Measurements from ENCODE around the gene SPNS1.

SPNS1 gene

GRCh38 chr16:29025218-29025617 is 50.6 kb downstream of the SPNS1 start:
- no peaks in the 10 kb centered on the region for H3K27me3 ChIP-seq (ENCODE audit: control insufficient read depth, insufficient read depth, low read length)
- H3K4me3 ChIP-seq (ENCODE audit: low read length) = no peak overlapping the region
- no peak overlapping the region for H3K27ac ChIP-seq (ENCODE audit: low read depth, low read length)
- no peaks in the 10 kb centered on the region for H3K4me1 ChIP-seq (ENCODE audit: control insufficient read depth, insufficient read depth, low read length)
- no peak overlapping the region for H3K9ac ChIP-seq (ENCODE audit: low read length)
- H3K36me3 ChIP-seq (ENCODE audit: control insufficient read depth, insufficient read depth, low read length) = no peaks in the 10 kb centered on the region

GRCh38 chr16:29025735-29026134 is 51.2 kb downstream of the SPNS1 start:
- H3K36me3 ChIP-seq (ENCODE audit: control insufficient read depth, insufficient read depth, low read length) = no peaks in the 10 kb centered on the region
- no peaks in the 10 kb centered on the region for H3K27me3 ChIP-seq (ENCODE audit: control insufficient read depth, insufficient read depth, low read length)
- H3K4me3 ChIP-seq (ENCODE audit: low read length) = no peak overlapping the region
- H3K9ac ChIP-seq (ENCODE audit: low read length) = no peak overlapping the region
- no peak overlapping the region for H3K27ac ChIP-seq (ENCODE audit: low read depth, low read length)
- no peaks in the 10 kb centered on the region for H3K4me1 ChIP-seq (ENCODE audit: control insufficient read depth, insufficient read depth, low read length)

GRCh38 chr16:29028457-29029167 is 54.0 kb downstream of the SPNS1 start:
- H3K4me3 ChIP-seq (ENCODE audit: low read length) = no peak overlapping the region
- no peaks in the 10 kb centered on the region for H3K27me3 ChIP-seq (ENCODE audit: control insufficient read depth, insufficient read depth, low read length)
- no peak overlapping the region for H3K9ac ChIP-seq (ENCODE audit: low read length)
- H3K36me3 ChIP-seq (ENCODE audit: control insufficient read depth, insufficient read depth, low read length) = no peaks in the 10 kb centered on the region
- no peak overlapping the region for H3K27ac ChIP-seq (ENCODE audit: low read depth, low read length)
- H3K4me1 ChIP-seq (ENCODE audit: control insufficient read depth, insufficient read depth, low read length) = no peaks in the 10 kb centered on the region

- Histone ChIP-seq H3K36me3 (ENCODE audit: control insufficient read depth, insufficient read depth, low read length) (no peaks in the 10 kb centered on the region), H3K27me3 (ENCODE audit: control insufficient read depth, insufficient read depth, low read length) (no peaks in the 10 kb centered on the region), H3K27ac (ENCODE audit: low read depth, low read length) (no peak overlapping the region), H3K4me3 (ENCODE audit: low read length) (no peak overlapping the region), H3K9ac (ENCODE audit: low read length) (no peak overlapping the region), H3K4me1 (ENCODE audit: control insufficient read depth, insufficient read depth, low read length) (no peaks in the 10 kb centered on the region)
These were observed 54.8 kb downstream of the SPNS1 start for GRCh38 chr16:29029168-29029994.

- no peaks in the 10 kb centered on the region for H3K27me3 ChIP-seq (ENCODE audit: control insufficient read depth, insufficient read depth, low read length)
- H3K27ac ChIP-seq (ENCODE audit: low read depth, low read length) = no peak overlapping the region
- no peaks in the 10 kb centered on the region for H3K36me3 ChIP-seq (ENCODE audit: control insufficient read depth, insufficient read depth, low read length)
- H3K9ac ChIP-seq (ENCODE audit: low read length) = no peak overlapping the region
- H3K4me1 ChIP-seq (ENCODE audit: control insufficient read depth, insufficient read depth, low read length) = no peaks in the 10 kb centered on the region
- no peak overlapping the region for H3K4me3 ChIP-seq (ENCODE audit: low read length)
These were observed 55.7 kb downstream of the SPNS1 start for GRCh38 chr16:29030086-29030840.
